ENCODE data around the gene FAM149A. TPM values are rescaled to one million over a fixed set of nuclear protein-coding genes. Genes with fewer than 3 reads are reported as not detected.

Gene FAM149A
- total and polyA plus RNA-seq, 2 donors (not counting 1 experiment from before 2014, with no cell fraction given) = 5.6 to 9.4 TPM

- Histone ChIP-seq H3K79me2 (ENCODE audit: control insufficient read depth, insufficient read depth, low read length) (no peaks in the 10 kb centered on the region), H3K27me3 (ENCODE audit: control insufficient read depth, insufficient read depth, low read length) (no peaks in the 10 kb centered on the region), H3K9me3 (ENCODE audit: control insufficient read depth, insufficient read depth, low read depth, low read length) (no peaks in the 10 kb centered on the region), H3K4me3 (replicated peaks in 1 of 4; ENCODE audit: control extremely low read depth in 1 of 4, insufficient read depth in 1 of 4, low read depth in 3 of 4, low read length in 4 of 4) (no peak overlapping the region), H3K4me2 (ENCODE audit: extremely low read depth, insufficient read depth, low read length) (no peak overlapping the region), H4K20me1 (ENCODE audit: control insufficient read depth, extremely low read depth, insufficient read depth, low read length) (no peaks in the 10 kb centered on the region), H2AFZ (ENCODE audit: low read length) (no peak overlapping the region), H3K4me1 (ENCODE audit: control insufficient read depth, extremely low read depth, insufficient read depth, low read length) (no peaks in the 10 kb centered on the region), H3K27ac (ENCODE audit: insufficient read depth, low read length) (no peak overlapping the region), H3K9ac (ENCODE audit: insufficient read depth, low read length) (no peak overlapping the region), H3K36me3 (ENCODE audit: control insufficient read depth, insufficient read depth, low read length) (no peaks in the 10 kb centered on the region)
- no peak for TF ChIP-seq CTCF (conservative IDR thresholded peaks at IDR 0.05 in 1 of 2, IDR thresholded peaks at IDR 0.05 in 1 of 2; ENCODE audit: low read depth in 1 of 2, low read length in 2 of 2)
- DNase-seq (ENCODE audit: low read depth in 2 of 2) = no peak
Measured at GRCh38 chr4:186082221-186082620, 22.3 kb upstream of the FAM149A start.

- DNase-seq (ENCODE audit: low read depth in 2 of 2) = no peak
- Histone ChIP-seq H2AFZ (ENCODE audit: low read length) (no peak overlapping the region), H3K9ac (ENCODE audit: insufficient read depth, low read length) (no peak overlapping the region), H3K4me1 (ENCODE audit: control insufficient read depth, extremely low read depth, insufficient read depth, low read length) (no peaks in the 10 kb centered on the region), H3K9me3 (ENCODE audit: control insufficient read depth, insufficient read depth, low read depth, low read length) (no peaks in the 10 kb centered on the region), H4K20me1 (ENCODE audit: control insufficient read depth, extremely low read depth, insufficient read depth, low read length) (no peaks in the 10 kb centered on the region), H3K4me3 (replicated peaks in 1 of 4; ENCODE audit: control extremely low read depth in 1 of 4, insufficient read depth in 1 of 4, low read depth in 3 of 4, low read length in 4 of 4) (no peak overlapping the region), H3K36me3 (ENCODE audit: control insufficient read depth, insufficient read depth, low read length) (no peaks in the 10 kb centered on the region), H3K27me3 (ENCODE audit: control insufficient read depth, insufficient read depth, low read length) (no peaks in the 10 kb centered on the region), H3K27ac (ENCODE audit: insufficient read depth, low read length) (no peak overlapping the region), H3K79me2 (ENCODE audit: control insufficient read depth, insufficient read depth, low read length) (no peaks in the 10 kb centered on the region), H3K4me2 (ENCODE audit: extremely low read depth, insufficient read depth, low read length) (no peak overlapping the region)
- no peak for TF ChIP-seq EZH2 (IDR thresholded peaks at IDR 0.05; ENCODE audit: low read length, missing control alignments)
- TF ChIP-seq CTCF (conservative IDR thresholded peaks at IDR 0.05 in 1 of 2, IDR thresholded peaks at IDR 0.05 in 1 of 2; ENCODE audit: low read depth in 1 of 2, low read length in 2 of 2) = no peak
Measured at GRCh38 chr4:186088523-186088922, 16.0 kb upstream of the FAM149A start.

GRCh38 chr4:186092296-186092695 lies 12.2 kb upstream of the FAM149A start:
- H3K9ac ChIP-seq (ENCODE audit: insufficient read depth, low read length) = no peak overlapping the region
- no peaks in the 10 kb centered on the region for H4K20me1 ChIP-seq (ENCODE audit: control insufficient read depth, extremely low read depth, insufficient read depth, low read length)
- H3K27me3 ChIP-seq (ENCODE audit: control insufficient read depth, insufficient read depth, low read length) = no peaks in the 10 kb centered on the region
- no peak overlapping the region for H3K4me3 ChIP-seq (replicated peaks in 1 of 4; ENCODE audit: control extremely low read depth in 1 of 4, insufficient read depth in 1 of 4, low read depth in 3 of 4, low read length in 4 of 4)
- H2AFZ ChIP-seq (ENCODE audit: low read length) = no peak overlapping the region
- H3K79me2 ChIP-seq (ENCODE audit: control insufficient read depth, insufficient read depth, low read length) = no peaks in the 10 kb centered on the region
- H3K9me3 ChIP-seq (ENCODE audit: control insufficient read depth, insufficient read depth, low read depth, low read length) = no peaks in the 10 kb centered on the region
- H3K27ac ChIP-seq (ENCODE audit: insufficient read depth, low read length) = no peak overlapping the region
- H3K4me2 ChIP-seq (ENCODE audit: extremely low read depth, insufficient read depth, low read length) = no peak overlapping the region
- no peaks in the 10 kb centered on the region for H3K36me3 ChIP-seq (ENCODE audit: control insufficient read depth, insufficient read depth, low read length)
- no peaks in the 10 kb centered on the region for H3K4me1 ChIP-seq (ENCODE audit: control insufficient read depth, extremely low read depth, insufficient read depth, low read length)
- TF ChIP-seq EZH2 (IDR thresholded peaks at IDR 0.05; ENCODE audit: low read length, missing control alignments) (no peak), CTCF (conservative IDR thresholded peaks at IDR 0.05 in 1 of 2, IDR thresholded peaks at IDR 0.05 in 1 of 2; ENCODE audit: low read depth in 1 of 2, low read length in 2 of 2) (no peak)
- DNase-seq (ENCODE audit: low read depth in 2 of 2) = no peak
